IPS DF 6.9 (cell line): Measurements from ENCODE around the gene PSTPIP2.

Source experiments
- DNase-seq: peaks from one replicate; pipeline ENCODE4 v3.0.0-alpha.2; 2013; ENCODE audit warnings: low read depth, low spot score
- H3K27ac ChIP-seq: one replicate; pipeline ENCODE4 v1.5.1; 2013; ENCODE audit warnings: low read length, control low read depth
- H3K27me3 ChIP-seq: 2 replicates; pipeline ENCODE4 v1.6.1; 2013; ENCODE audit warnings: mild to moderate bottlenecking, low read length; ENCODE audit not compliant: control insufficient read depth, insufficient read depth
- H3K36me3 ChIP-seq: 2 replicates; pipeline ENCODE4 v1.6.1; 2013; ENCODE audit warnings: low read length; ENCODE audit not compliant: control insufficient read depth, insufficient read depth
- H3K4me1 ChIP-seq: 2 replicates; pipeline ENCODE4 v1.6.1; 2013; ENCODE audit warnings: low read length; ENCODE audit not compliant: control insufficient read depth, insufficient read depth
- H3K4me3 ChIP-seq: 2 replicates; pipeline ENCODE4 v1.5.1; 2013; ENCODE audit warnings: mild to moderate bottlenecking, low read length
- H3K9me3 ChIP-seq: 2 replicates; pipeline ENCODE4 v1.6.1; 2013; ENCODE audit warnings: low read length, inconsistent platforms; ENCODE audit not compliant: control insufficient read depth, insufficient read depth
- WGBS: extraction: QIAGEN DNeasy Blood & Tissue Kit; methylation state at CpG from one replicate; pipeline ENCODE4 v1.1.7; 2013; ENCODE audit warnings: mixed read lengths, missing lambda C conversion rate; ENCODE audit not compliant: insufficient read length, insufficient coverage; 5-methylcytosine and 5-hydroxymethylcytosine counted together

Gene PSTPIP2

DNA sequence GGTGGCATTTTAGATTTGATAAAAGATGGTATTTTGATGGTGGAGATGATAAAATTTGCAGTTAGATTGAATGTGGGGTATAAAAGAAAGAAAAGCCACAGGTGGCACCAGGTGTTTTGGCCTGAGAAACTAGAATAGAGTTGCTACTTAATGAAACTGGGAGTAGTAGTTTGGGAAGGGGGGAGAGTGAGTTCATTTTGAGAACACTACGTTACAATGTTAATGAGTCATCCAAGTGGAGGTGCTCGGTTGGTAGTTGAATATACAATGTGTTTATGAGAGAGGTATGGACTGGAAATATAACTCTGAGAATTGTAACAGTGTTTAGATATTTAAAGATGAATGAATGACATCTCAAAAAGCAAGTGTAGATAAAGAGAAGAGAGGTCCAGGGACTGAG, 131.3 kb downstream of the PSTPIP2 start:
- H3K27ac ChIP-seq = no peak overlapping the region
- no peak for DNase-seq
- no peaks in the 10 kb centered on the region for H3K4me1 ChIP-seq
- H3K27me3 ChIP-seq = no peaks in the 10 kb centered on the region
- H3K4me3 ChIP-seq = no peak overlapping the region
- H3K9me3 ChIP-seq = no peaks in the 10 kb centered on the region
- peaks cover 3% of the 10 kb centered on the region; the same call in 1 of the 2 replicates for H3K36me3 ChIP-seq
- WGBS = no CpG with 5 or more reads among the region's 2 CpGs

DNA sequence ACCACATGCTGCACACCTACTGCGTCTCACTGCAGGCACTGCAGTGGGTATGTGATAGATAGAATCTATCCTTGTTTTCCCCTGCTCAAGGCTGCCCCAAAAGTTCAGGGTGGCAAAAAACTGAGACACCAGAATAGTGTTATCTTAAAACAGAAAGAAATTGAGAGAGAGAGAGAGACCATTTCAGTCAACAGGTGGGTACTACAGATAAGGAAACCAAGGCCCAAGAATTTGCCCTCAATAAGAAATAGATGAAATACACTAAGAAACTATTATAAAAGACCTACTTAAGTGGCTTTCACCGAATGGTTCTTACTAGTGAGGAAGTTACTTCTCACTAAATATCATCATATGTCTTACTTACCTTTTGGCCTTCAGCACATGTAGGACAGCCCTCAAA, 132.8 kb downstream of the PSTPIP2 start:
- no CpG with 5 or more reads among the region's 2 CpGs for WGBS
- Histone ChIP-seq H3K4me3 (no peak overlapping the region), H3K36me3 (peaks cover 3% of the 10 kb centered on the region; the same call in 1 of the 2 replicates), H3K27ac (no peak overlapping the region), H3K27me3 (no peaks in the 10 kb centered on the region), H3K9me3 (no peaks in the 10 kb centered on the region), H3K4me1 (no peaks in the 10 kb centered on the region)
- no peak for DNase-seq

DNA sequence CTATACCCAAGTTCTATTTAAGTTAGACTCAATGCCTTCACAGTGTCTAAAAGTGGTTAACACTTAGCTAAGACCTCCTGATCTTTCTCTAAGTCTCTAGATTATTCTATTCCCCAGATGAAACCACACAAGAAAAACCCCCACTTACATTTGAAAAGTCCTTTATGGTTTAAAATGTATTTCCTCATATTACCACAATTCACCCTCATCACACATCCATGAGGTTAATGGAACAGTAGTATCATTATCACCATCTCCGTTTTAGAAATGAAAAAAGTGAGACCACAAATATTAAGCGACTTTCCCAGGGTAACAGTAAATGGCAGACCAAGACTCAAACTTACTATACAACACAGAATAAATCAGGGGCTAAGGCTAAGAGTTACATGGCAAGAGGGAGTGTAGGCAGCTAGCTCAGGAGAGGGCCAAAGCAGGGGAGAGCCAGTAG, 133.5 kb downstream of the PSTPIP2 start:
- Histone ChIP-seq H3K27ac (no peak overlapping the region), H3K4me1 (no peaks in the 10 kb centered on the region), H3K27me3 (no peaks in the 10 kb centered on the region), H3K4me3 (no peak overlapping the region), H3K9me3 (no peaks in the 10 kb centered on the region), H3K36me3 (peaks cover 3% of the 10 kb centered on the region; the same call in 1 of the 2 replicates)
- no CpG with 5 or more reads among the region's 2 CpGs for WGBS
- DNase-seq = no peak

DNA sequence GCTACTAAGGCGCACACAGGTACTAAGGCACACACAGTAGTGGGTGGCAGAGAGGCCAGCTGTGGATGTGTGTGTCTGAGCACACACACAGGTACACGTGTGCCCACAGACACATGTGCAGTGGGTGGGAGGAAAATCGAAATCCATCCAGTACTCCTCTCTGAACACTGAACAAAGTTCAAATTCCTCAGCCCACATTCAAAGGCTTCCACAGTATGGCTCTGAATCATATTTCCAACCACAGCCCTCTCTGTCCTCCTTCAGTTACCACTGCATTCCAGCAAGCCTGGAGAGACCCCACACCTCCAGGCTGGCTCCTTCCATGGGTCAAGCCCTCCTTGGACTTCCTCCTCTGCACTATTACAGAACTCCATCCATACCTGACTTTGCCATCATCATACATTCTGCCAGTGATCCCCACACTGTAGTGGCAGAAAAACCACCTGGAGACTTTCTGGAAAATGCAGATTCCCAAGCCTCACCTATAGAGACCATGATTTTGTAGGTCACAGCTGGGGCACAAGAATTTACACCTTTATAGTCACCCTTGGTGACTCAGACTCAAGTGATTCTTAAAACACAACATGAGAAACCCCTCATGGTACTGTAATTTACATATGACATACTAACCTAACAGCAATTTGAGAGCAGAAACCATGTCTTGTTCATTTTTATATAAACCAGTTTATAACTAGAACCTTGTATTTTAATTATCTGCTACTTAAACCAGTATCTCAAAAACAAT, 136.3 kb downstream of the PSTPIP2 start:
- WGBS = no CpG with 5 or more reads among the region's 3 CpGs
- no peaks in the 10 kb centered on the region for H3K36me3 ChIP-seq
- H3K27ac ChIP-seq = no peak overlapping the region

More for the DNA sequence above, 136.3 kb downstream of the PSTPIP2 start:
- no peak overlapping the region for H3K4me3 ChIP-seq
- H3K27me3 ChIP-seq = no peaks in the 10 kb centered on the region
- no peak for DNase-seq
- H3K4me1 ChIP-seq = no peaks in the 10 kb centered on the region
- H3K9me3 ChIP-seq = no peaks in the 10 kb centered on the region
